CD14-positive monocyte (primary cell): ENCODE data around the gene CTXN2. TPM values are rescaled to one million over a fixed set of nuclear protein-coding genes. Genes with fewer than 3 reads are reported as not detected.
A peak's percentile ranks its signal among the peaks of the same experiment; 100 is the strongest.

Source experiments
- DNase-seq, 3 donors: peaks; one replicate each; pipeline ENCODE4 v3.0.0-alpha.2; 2011 to 2022
- H2AFZ ChIP-seq: 2 replicates; pipeline ENCODE4 v1.6.0; 2012; ENCODE audit warnings: mild to moderate bottlenecking, low read depth, low read length, inconsistent platforms; ENCODE audit not compliant: insufficient read depth, poor library complexity, severe bottlenecking
- H3K27ac ChIP-seq, 2 donors: 1 replicate in 1 of 2; 2 replicates in 1 of 2; pipeline ENCODE4 v1.5.1; 2012 to 2013; ENCODE audit warnings: low read length in 2 of 2, control low read depth in 1 of 2, inconsistent platforms in 1 of 2, low read depth in 1 of 2, mild to moderate bottlenecking in 1 of 2
- H3K27me3 ChIP-seq, 2 donors: one replicate each; pipeline versions ENCODE4 v1.6.0 to v1.6.1; 2011 to 2013; ENCODE audit warnings: low read length in 2 of 2; ENCODE audit not compliant: control insufficient read depth in 2 of 2, insufficient read depth in 2 of 2
- H3K36me3 ChIP-seq, 2 donors: replicated peaks in 1 of 2; 1 replicate in 1 of 2; 2 replicates in 1 of 2; pipeline versions ENCODE4 v1.5.1 to v1.6.1; 2012 to 2013; ENCODE audit warnings: low read length in 2 of 2, control low read depth in 1 of 2, inconsistent platforms in 1 of 2, mild to moderate bottlenecking in 1 of 2; ENCODE audit not compliant: insufficient read depth in 2 of 2, control insufficient read depth in 1 of 2
- H3K4me1 ChIP-seq, 2 donors: 1 replicate in 1 of 2; 2 replicates in 1 of 2; pipeline versions ENCODE4 v1.5.1 to v1.6.1; 2012 to 2013; ENCODE audit warnings: low read length in 2 of 2, control low read depth in 1 of 2, inconsistent platforms in 1 of 2, mild to moderate bottlenecking in 1 of 2, moderate library complexity in 1 of 2; ENCODE audit not compliant: insufficient read depth in 2 of 2, control insufficient read depth in 1 of 2
- H3K4me2 ChIP-seq: replicated peaks from 2 replicates; pipeline ENCODE3; 2012; ENCODE audit warnings: low read length, moderate library complexity, mild to moderate bottlenecking; ENCODE audit not compliant: poor library complexity, severe bottlenecking; ENCODE audit errors: extremely low read depth
- H3K4me3 ChIP-seq, 3 experiments: fragments of 200-600 bp in 1 of 3; sonication (generic) in 1 of 3; replicated peaks in 1 of 3; 1 replicate in 2 of 3; 2 replicates in 1 of 3; pipeline ENCODE4 v1.5.1; 2011 to 2013; ENCODE audit warnings: low read length in 3 of 3, mild to moderate bottlenecking in 3 of 3, control low read depth in 2 of 3, low read depth in 2 of 3, inconsistent platforms in 1 of 3, moderate library complexity in 1 of 3
- H3K79me2 ChIP-seq: 2 replicates; pipeline ENCODE4 v1.6.0; 2012; ENCODE audit warnings: mild to moderate bottlenecking, control low read depth, inconsistent platforms, low read length, moderate library complexity; ENCODE audit not compliant: insufficient read depth
- H3K9ac ChIP-seq: 2 replicates; pipeline ENCODE4 v1.6.0; 2017; ENCODE audit warnings: low read length, mild to moderate bottlenecking; ENCODE audit not compliant: insufficient read depth, poor library complexity, severe bottlenecking
- H3K9me3 ChIP-seq, 2 donors: replicated peaks in 1 of 2; 1 replicate in 1 of 2; 2 replicates in 1 of 2; pipeline versions ENCODE4 v1.5.1 to v1.6.1; 2012 to 2013; ENCODE audit warnings: low read length in 2 of 2, control low read depth in 1 of 2; ENCODE audit not compliant: control insufficient read depth in 1 of 2, insufficient read depth in 1 of 2
- H4K20me1 ChIP-seq: 2 replicates; pipeline ENCODE4 v1.6.0; 2012; ENCODE audit warnings: mild to moderate bottlenecking, low read length, control low read depth, moderate library complexity; ENCODE audit not compliant: insufficient read depth
- H3K27ac Mint-ChIP-seq, 7 donors: one replicate each; pipeline ENCODE4 v1.8.0; 2020; ENCODE audit warnings: mild to moderate bottlenecking in 7 of 7, mixed read lengths in 7 of 7, moderate library complexity in 6 of 7, inconsistent platforms in 2 of 7
- H3K27me3 Mint-ChIP-seq, 3 donors: one replicate each; pipeline ENCODE4 v1.8.0; 2021 to 2022; ENCODE audit warnings: low read depth in 3 of 3, mild to moderate bottlenecking in 3 of 3, mixed read lengths in 3 of 3, moderate library complexity in 3 of 3, inconsistent platforms in 1 of 3
- H3K36me3 Mint-ChIP-seq, 2 donors: one replicate each; pipeline ENCODE4 v1.8.0; 2020; ENCODE audit warnings: mixed read lengths in 2 of 2, inconsistent platforms in 1 of 2, mild to moderate bottlenecking in 1 of 2
- H3K4me1 Mint-ChIP-seq: one replicate; pipeline ENCODE4 v1.8.0; 2020; ENCODE audit warnings: mild to moderate bottlenecking, mixed read lengths
- H3K4me3 Mint-ChIP-seq, 2 donors: one replicate each; pipeline ENCODE4 v1.8.0; 2020; ENCODE audit warnings: mild to moderate bottlenecking in 2 of 2, mixed read lengths in 2 of 2, moderate library complexity in 1 of 2
- H3K9me3 Mint-ChIP-seq, 7 donors: one replicate each; pipeline ENCODE4 v1.8.0; 2020 to 2022; ENCODE audit warnings: mixed read lengths in 7 of 7, mild to moderate bottlenecking in 6 of 7, moderate library complexity in 6 of 7, inconsistent platforms in 2 of 7
- CTCF ChIP-seq: fragments of 200-600 bp; IDR thresholded peaks from one replicate; pipeline ENCODE4 v1.8.0; 2022; ENCODE audit warnings: antibody characterized with exemption, mild to moderate bottlenecking
- WGBS: methylation state at CpG from one replicate; pipeline ENCODE4 v1.1.5; 2013; ENCODE audit warnings: missing lambda C conversion rate; ENCODE audit not compliant: insufficient coverage; 5-methylcytosine and 5-hydroxymethylcytosine counted together
- intact Hi-C, 2 donors: fragments of 100-400 bp; cut with micrococcal nuclease; formaldehyde crosslinking; loops; one replicate each; pipeline versions ENCODE4 v1.15.0 to v1.15.1; 2023
- polyA minus RNA-seq: library from RNA; depleted of rRNA, polyadenylated mRNA; stranded (reverse); fragments of >200 nt; gene quantifications from 2 replicates; pipeline ENCODE4 v1.2.3, GENCODE V29; 2012
- polyA plus RNA-seq, 3 donors: library from polyadenylated mRNA; depleted of rRNA in 1 of 3; unstranded in 2 of 3; stranded (reverse) in 1 of 3; fragments of 300-500 nt in 2 of 3; fragments of >200 nt in 1 of 3; fragmentation: Illumina TruSeq in 2 of 3; gene quantifications; 1 replicate in 2 of 3; 2 replicates in 1 of 3; pipeline ENCODE4 v1.2.3, GENCODE V29; 2012 to 2021
- total RNA-seq, 12 experiments: library from RNA in 1 of 12; stranded (reverse) in 1 of 12; fragments of 120-200 nt in 1 of 12; gene quantifications; one replicate each; pipeline ENCODE4 v1.2.4 and lab custom pipeline; 2013 to 2026; ENCODE audit warnings: mixed read lengths in 6 of 12, inconsistent platforms in 1 of 12

The CTXN2 gene
- not detected for total RNA-seq (2013)
- not detected for polyA plus RNA-seq
- polyA minus RNA-seq: not detected in 2 replicates
- 0 to 0.46 (median 0) reads per million in 11 experiments for total RNA-seq (lab: John Stamatoyannopoulos, UW)

- H3K4me3 ChIP-seq: no peak within 1 kb of the TSS
- TF ChIP-seq CTCF: no peak
- peaks cover 0 to 2% (median 0%) of the 10 kb centered on the region in 7 donors for H3K9me3 Mint-ChIP-seq
- no peaks in the 10 kb centered on the region for H3K36me3 Mint-ChIP-seq
- peaks cover 10 to 13% (median 13%) of the 10 kb centered on the region in 3 donors for H3K27me3 Mint-ChIP-seq
- peaks cover 2 to 10% of the 10 kb centered on the region in 2 donors for H3K27me3 ChIP-seq
- H3K9me3 ChIP-seq: no peaks in the 10 kb centered on the region
- intact Hi-C loops: no loop called here
- no peak for DNase-seq
- H3K79me2 ChIP-seq: no peaks in the 10 kb centered on the region
- H3K27ac ChIP-seq: no peak within 1 kb of the TSS
- H3K36me3 ChIP-seq: no peaks in the 10 kb centered on the region
- no peak within 1 kb of the TSS for H3K9ac ChIP-seq
- no peak within 1 kb of the TSS for H2AFZ ChIP-seq
- H3K27ac Mint-ChIP-seq: no peak within 1 kb of the TSS
- H4K20me1 ChIP-seq: no peaks in the 10 kb centered on the region
- WGBS: 14% methylated on average over 26 of the region's 31 CpGs
- no peak within 1 kb of the TSS for H3K4me2 ChIP-seq
- peaks cover 0 to 5% of the 10 kb centered on the region in 2 donors for H3K4me1 ChIP-seq
- peaks cover 7% of the 10 kb centered on the region for H3K4me1 Mint-ChIP-seq
- H3K4me3 Mint-ChIP-seq: peak within 1 kb of the TSS in 1 of 2 donors; percentile 74
Observed at GRCh38 chr15:48191574-48192225, at the start of gene CTXN2. Gene CTXN2 (plus strand): TSS chr15:48191665. CDS start chr15:48201301, 9,636 bp downstream.

GRCh38 chr15:48143856-48144255 lies 47.6 kb upstream of the CTXN2 start:
- no peaks in the 10 kb centered on the region for H3K36me3 ChIP-seq
- no peaks in the 10 kb centered on the region for H3K4me1 ChIP-seq
- no peaks in the 10 kb centered on the region for H3K27me3 ChIP-seq
- no peak for TF ChIP-seq CTCF
- no CpG with 5 or more reads among the region's 1 CpG for WGBS
- H3K4me3 Mint-ChIP-seq: no peak overlapping the region
- H3K4me2 ChIP-seq: no peak overlapping the region
- no peaks in the 10 kb centered on the region for H3K27me3 Mint-ChIP-seq
- no peak overlapping the region for H3K4me3 ChIP-seq
- no peaks in the 10 kb centered on the region for H3K79me2 ChIP-seq
- no peaks in the 10 kb centered on the region for H3K9me3 ChIP-seq
- H3K36me3 Mint-ChIP-seq: no peaks in the 10 kb centered on the region
- no peak overlapping the region for H3K9ac ChIP-seq
- peaks cover 7% of the 10 kb centered on the region for H3K4me1 Mint-ChIP-seq
- no peak overlapping the region for H3K27ac Mint-ChIP-seq
- no peaks in the 10 kb centered on the region for H3K9me3 Mint-ChIP-seq
- no peak overlapping the region for H2AFZ ChIP-seq
- intact Hi-C loops: no loop called here
- no peak overlapping the region for H3K27ac ChIP-seq
- H4K20me1 ChIP-seq: no peaks in the 10 kb centered on the region
- no peak for DNase-seq
